GM12878 (cell line): ENCODE results near the gene TERF2IP. TPM values are rescaled to one million over a fixed set of nuclear protein-coding genes. Genes with fewer than 3 reads are reported as not detected.

Experiments
- CEBPB ChIP-seq, 2 experiments: fragments of 150-350 bp in 1 of 2; IDR thresholded peaks; 2 replicates each; pipeline ENCODE4 v1.6.1; 2012 to 2014; ENCODE audit warnings: low read depth in 2 of 2, low read length in 2 of 2, borderline replicate concordance in 1 of 2, inconsistent platforms in 1 of 2
- CHD1 ChIP-seq: IDR thresholded peaks from 2 replicates; pipeline ENCODE4 v1.6.1; 2012; ENCODE audit warnings: low read depth, low read length, improper control_type of control experiment
- CUX1 ChIP-seq: IDR thresholded peaks from 2 replicates; pipeline ENCODE4 v1.6.1; 2012; ENCODE audit warnings: improper control_type of control experiment, low read depth, low read length; ENCODE audit not compliant: insufficient replicate concordance
- E2F8 ChIP-seq: fragments of 450-650 bp; IDR thresholded peaks from 2 replicates; pipeline ENCODE4 v1.6.1; 2018; ENCODE audit warnings: mild to moderate bottlenecking, low read depth, moderate library complexity; ENCODE audit not compliant: partially characterized antibody
- MLLT1 ChIP-seq: fragments of 450-650 bp; IDR thresholded peaks from 2 replicates; pipeline ENCODE4 v1.6.1; 2016; ENCODE audit warnings: mild to moderate bottlenecking
- MYC ChIP-seq: IDR thresholded peaks from 2 replicates; pipeline ENCODE4 v1.6.1; 2011; ENCODE audit warnings: mild to moderate bottlenecking, low read length, moderate library complexity, inconsistent platforms; ENCODE audit not compliant: insufficient read depth, insufficient replicate concordance, insufficient read length, severe bottlenecking
- PKNOX1 ChIP-seq: fragments of 450-650 bp; IDR thresholded peaks from 2 replicates; pipeline ENCODE4 v1.6.1; 2016; ENCODE audit warnings: mild to moderate bottlenecking
- POLR2A ChIP-seq: IDR thresholded peaks from 2 replicates; pipeline ENCODE4 v1.6.1; 2011; ENCODE audit warnings: low read depth, mild to moderate bottlenecking, low read length
- PRDM15 ChIP-seq: fragments of 450-650 bp; formaldehyde crosslinking; IDR thresholded peaks from 2 replicates; pipeline ENCODE4 v1.4.0; 2020; ENCODE audit warnings: mild to moderate bottlenecking, moderate library complexity
- TCF3 ChIP-seq: IDR thresholded peaks from 2 replicates; pipeline ENCODE4 v1.6.1; 2012; ENCODE audit warnings: low read depth, mild to moderate bottlenecking, low read length, borderline replicate concordance; ENCODE audit not compliant: insufficient read depth
- ZSCAN29 ChIP-seq: fragments of 450-650 bp; IDR thresholded peaks from 2 replicates; pipeline ENCODE4 v1.6.1; 2017; ENCODE audit warnings: mild to moderate bottlenecking, moderate library complexity
- polyA plus RNA-seq, 11 experiments: library from polyadenylated mRNA; depleted of rRNA in 4 of 11; unstranded in 6 of 11; stranded (reverse) in 5 of 11; fragments of >200 nt; fragmentation: Nextera tagmentation in 4 of 11; fragmentation: Illumina TruSeq in 1 of 11; extraction: Ambion mirVana in 4 of 11; extraction: Trizol in 1 of 11; gene quantifications; 1 replicate in 1 of 11; 2 replicates in 10 of 11; pipeline versions ENCODE4 v1.2.1 to v1.2.3, GENCODE V29; 2011 to 2016; ENCODE audit warnings: inconsistent platforms in 2 of 11, missing spikeins in 2 of 11, low read depth in 1 of 11
- total RNA-seq, 4 experiments: library from RNA; depleted of rRNA in 3 of 4; stranded (reverse); fragments of >200 nt in 3 of 4; fragmentation: Illumina TruSeq in 1 of 4; extraction: Trizol in 1 of 4; gene quantifications; 2 replicates each; pipeline versions ENCODE4 v1.2.1 to v1.2.3, GENCODE V29; 2013 to 2021

The TERF2IP gene
- total and polyA plus RNA-seq, 10 of the 15 experiments (the other 5 are each of a cell fraction or from before 2014, with no cell fraction given) = 19.6 to 93.1 (median 54.4) TPM

GRCh38 chr16:75647492-75648264, at the start of gene TERF2IP, which contains the start of gene KARS1 (continued):
- TF ChIP-seq E2F8 (no peak), PRDM15 (CRISPR knock-in tag) (no peak), CEBPB (IDR thresholded peaks at IDR 0.05; ENCODE audit: borderline replicate concordance in 1 of 2, low read depth in 2 of 2, low read length in 2 of 2) (no peak), TCF3 (no peak), POLR2A (peak; percentile 98), MLLT1 (peak; percentile 66), ZSCAN29 (no peak), MYC (peak; percentile 83), CUX1 (no peak), CHD1 (peak; percentile 61; the same call in 1 of the 2 replicates), PKNOX1 (peak; percentile 89)
